Stimulated activated CD4-positive, alpha-beta T cell treated with anti-CD3 and anti-CD28 coated beads, Interleukin-1b, Interleukin-23, amount 100 ng/mL, for 1 hour (primary cell): Measurements from ENCODE around the gene PLCD3.

Experiments used
- DNase-seq, 2 donors: peaks; one replicate each; pipeline ENCODE4 v3.0.0-alpha.2; 2020; ENCODE audit warnings: low read depth in 2 of 2

The PLCD3 gene, protein sequence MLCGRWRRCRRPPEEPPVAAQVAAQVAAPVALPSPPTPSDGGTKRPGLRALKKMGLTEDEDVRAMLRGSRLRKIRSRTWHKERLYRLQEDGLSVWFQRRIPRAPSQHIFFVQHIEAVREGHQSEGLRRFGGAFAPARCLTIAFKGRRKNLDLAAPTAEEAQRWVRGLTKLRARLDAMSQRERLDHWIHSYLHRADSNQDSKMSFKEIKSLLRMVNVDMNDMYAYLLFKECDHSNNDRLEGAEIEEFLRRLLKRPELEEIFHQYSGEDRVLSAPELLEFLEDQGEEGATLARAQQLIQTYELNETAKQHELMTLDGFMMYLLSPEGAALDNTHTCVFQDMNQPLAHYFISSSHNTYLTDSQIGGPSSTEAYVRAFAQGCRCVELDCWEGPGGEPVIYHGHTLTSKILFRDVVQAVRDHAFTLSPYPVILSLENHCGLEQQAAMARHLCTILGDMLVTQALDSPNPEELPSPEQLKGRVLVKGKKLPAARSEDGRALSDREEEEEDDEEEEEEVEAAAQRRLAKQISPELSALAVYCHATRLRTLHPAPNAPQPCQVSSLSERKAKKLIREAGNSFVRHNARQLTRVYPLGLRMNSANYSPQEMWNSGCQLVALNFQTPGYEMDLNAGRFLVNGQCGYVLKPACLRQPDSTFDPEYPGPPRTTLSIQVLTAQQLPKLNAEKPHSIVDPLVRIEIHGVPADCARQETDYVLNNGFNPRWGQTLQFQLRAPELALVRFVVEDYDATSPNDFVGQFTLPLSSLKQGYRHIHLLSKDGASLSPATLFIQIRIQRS

DNA sequence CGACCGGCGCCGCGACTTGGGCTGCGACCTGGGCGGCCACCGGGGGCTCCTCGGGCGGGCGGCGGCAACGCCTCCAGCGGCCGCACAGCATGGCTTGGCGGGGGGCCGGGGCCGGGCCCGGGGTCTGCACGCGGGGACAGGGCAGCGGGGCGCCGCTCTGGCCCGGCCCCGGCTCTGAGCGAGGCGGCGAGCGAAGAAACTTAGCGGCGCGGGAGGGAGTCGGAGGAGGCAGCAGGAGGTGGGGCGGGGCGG, at the start of gene PLCD3:
Gene PLCD3 (minus strand): TSS at position 196 of the 252 bp plus-strand sequence. CDS start 105 bp downstream, at position 91.
- DNase-seq, result no peak

- DNase-seq, result no peak
Measured at GRCh38 chr17:45177563-45177962, 45.2 kb upstream of the PLCD3 start.

GRCh38 chr17:45175759-45176115, 43.4 kb upstream of the PLCD3 start:
- DNase-seq, result no peak

- peak in 1 of 2 donors; percentile 21 for DNase-seq
Measured at GRCh38 chr17:45172541-45173286, 40.4 kb upstream of the PLCD3 start.

DNA sequence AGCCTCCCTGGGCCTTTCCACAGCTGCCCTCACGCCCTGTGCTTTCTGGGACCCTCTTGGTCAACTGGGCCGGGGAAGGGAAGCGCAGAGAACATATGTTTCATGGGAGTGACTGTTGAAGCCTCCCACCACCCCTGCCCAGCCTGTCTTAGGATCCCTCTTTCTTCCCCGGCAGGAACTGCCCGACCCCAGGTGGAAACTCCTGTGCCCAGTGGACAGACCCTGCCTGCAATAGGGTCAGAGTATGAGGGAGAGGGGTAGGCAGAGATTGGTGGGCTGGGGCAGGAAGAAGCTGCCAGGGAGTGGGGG, 39.9 kb upstream of the PLCD3 start:
- DNase-seq, result no peak

GRCh38 chr17:45171338-45172231, 39.3 kb upstream of the PLCD3 start:
- DNase-seq, result no peak

DNA sequence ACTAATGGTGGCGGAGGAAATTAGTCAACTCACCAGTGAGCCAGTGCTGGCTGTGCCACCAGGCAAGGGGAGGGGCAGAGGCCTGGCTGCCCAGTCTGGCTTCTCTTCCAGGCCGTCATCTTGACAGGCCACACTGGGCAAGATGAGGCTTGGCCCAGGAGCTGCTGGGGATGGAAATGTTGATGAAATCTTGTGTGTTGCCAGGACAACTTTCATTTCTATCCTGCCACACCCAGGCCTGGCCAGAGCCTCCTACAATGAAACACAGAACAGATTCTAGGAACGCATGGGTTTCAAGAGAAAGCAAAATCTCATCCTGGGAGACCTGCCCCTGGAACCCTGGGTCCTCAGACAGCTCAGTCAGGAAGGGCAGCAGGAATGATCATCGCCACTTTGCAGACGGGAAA, 38.6 kb upstream of the PLCD3 start:
- no peak for DNase-seq

- no peak for DNase-seq
Measured at GRCh38 chr17:45170280-45170930, 38.1 kb upstream of the PLCD3 start.

GRCh38 chr17:45168991-45169752, 36.9 kb upstream of the PLCD3 start:
- DNase-seq, result no peak

DNA sequence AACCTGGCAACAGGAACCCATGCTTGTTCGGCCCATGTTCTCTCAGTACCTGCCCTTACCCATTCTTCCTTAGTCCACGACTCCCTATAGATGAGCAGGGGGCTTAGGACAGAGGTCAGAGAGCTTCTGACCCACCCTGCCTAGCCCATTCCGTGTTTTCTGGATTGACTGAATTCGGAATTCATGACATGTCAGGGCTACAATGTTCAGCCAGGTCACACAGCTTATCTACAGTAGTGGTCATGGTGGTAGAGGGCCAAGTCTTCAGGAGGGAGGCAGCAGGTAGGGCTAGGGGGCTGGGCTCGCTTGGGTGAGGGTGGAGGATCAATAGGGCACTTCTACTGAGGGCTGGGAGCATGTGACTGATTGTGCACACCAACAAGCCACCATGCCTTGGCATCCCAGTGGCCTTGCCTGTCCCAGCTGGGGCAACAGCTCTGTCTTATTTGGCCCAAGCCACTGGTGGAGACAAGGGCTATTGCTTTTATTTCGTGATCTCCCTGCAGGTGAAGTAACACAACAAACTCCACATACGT, 32.5 kb upstream of the PLCD3 start:
- no peak for DNase-seq

DNA sequence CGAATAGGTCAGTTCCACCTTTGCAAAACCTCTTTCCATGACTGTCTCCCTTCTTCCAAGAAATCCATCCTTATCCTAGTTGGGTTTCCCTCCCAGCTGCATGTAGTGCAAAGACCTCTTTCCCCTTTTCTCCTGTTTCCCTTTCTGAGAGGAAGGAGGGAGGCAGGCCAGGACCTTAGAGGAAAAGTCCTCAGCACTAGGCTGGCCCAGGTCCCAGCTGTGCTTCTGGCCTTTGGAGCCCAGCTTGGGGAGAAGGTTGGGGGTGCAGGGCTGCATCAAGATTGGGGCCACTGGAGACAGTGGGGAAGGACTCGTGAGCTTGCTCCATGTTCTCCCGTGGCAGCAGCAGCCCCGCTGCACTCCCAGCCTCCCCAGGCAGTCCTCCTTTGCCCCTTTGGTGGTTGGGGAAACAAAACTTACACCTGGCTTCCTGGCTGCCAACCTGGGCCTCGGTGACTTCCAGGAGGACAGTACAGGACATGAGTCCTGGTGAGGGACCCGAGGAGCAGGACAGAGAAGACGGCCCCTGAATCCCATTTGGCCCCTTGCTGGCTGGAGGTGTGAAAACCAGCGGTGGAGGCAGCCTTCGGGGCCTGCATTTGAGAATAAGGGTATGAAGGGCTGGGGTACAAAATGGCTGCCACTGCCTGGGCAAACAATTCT, 29.8 kb upstream of the PLCD3 start:
- no peak for DNase-seq

DNA sequence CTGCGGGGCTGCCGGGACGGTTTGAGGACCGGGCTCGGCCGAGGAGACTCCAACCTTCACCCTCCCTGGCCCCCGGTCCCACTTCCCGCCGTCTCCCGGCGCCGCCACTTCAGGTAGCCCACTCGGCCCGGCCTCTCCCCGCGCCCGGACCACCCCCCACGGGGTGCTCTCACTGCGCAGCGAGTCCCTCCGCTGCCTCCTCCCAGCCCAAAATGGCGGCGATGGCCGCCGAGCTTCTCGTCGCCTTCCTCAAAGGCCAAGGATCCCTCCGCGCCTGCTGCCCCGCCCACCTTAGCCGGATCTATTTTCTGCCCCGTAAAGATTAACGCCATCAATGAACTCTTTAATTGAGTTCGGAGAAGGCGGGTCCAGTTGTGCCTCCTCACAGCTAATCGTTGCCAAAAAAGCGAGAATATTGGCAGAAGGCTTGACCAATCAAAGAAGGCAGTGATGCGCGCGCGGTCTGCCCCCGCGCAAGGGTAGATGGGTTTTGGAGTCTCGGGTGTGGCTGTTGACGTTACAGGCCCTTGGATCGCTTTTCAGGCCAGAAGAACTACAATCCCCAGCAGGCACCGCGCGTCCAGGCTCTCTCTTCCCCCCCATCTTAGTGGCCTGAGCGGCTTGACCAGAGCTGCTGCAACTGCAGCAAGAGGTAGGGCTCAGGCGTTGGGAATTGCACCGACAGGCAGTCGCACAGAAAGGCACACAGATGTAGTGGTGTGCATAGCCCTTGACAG, 29.1 kb upstream of the PLCD3 start, which contains the start of gene HEXIM2:
Gene HEXIM2 (plus strand): TSS at position 588 of the 737 bp plus-strand sequence. CDS start 919 bp downstream, outside the sequence.
- peak; percentile 95 for DNase-seq

- DNase-seq, result peak in 1 of 2 donors; percentile 41
Measured at GRCh38 chr17:45160447-45161287, 28.4 kb upstream of the PLCD3 start.

DNA sequence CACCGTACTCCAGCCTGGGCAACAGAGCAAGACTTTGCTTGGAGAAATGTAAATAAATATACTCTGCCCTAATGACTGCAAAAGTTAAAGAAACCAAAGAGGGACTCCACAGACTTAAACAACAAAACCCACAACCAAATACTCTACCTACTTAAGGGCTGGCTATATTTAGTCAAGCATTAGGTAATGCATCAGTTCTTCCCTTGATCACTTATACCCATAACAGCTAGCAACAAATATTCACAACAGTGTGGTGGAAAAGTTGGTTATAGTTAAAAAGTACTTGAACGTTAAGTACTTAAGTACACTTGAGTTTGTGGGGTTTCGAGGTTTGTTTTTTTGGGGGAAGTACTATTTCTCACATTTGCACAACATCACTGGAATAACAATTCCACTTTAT, 23.9 kb upstream of the PLCD3 start:
- DNase-seq, result no peak

DNA sequence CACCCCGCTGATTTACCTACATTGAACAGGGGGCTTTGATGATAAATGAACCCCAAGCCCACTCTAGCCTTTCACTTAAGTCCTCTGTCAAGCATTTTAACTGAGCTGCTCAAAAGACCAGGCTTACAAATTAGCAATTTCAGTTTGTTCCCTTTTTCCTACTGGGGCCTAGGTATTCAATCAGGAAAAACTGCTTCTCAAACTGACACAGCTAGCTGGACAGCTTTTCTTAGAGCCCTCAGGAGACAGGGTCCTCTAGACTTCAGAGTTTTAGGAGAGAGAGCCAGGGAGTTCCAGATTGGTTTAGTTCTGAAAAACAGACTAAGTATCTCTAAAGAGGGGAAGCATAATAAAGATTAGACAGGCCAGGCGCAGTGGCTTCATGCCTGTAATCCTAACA, 23.2 kb upstream of the PLCD3 start:
- DNase-seq, result no peak

GRCh38 chr17:45155029-45155428, 22.7 kb upstream of the PLCD3 start:
- DNase-seq, result no peak

GRCh38 chr17:45150911-45151809, 18.8 kb upstream of the PLCD3 start:
- DNase-seq, result no peak
